Mucosa of descending colon (tissue), 3 donors: ENCODE measurements around the gene TFPI2. TPM values are rescaled to one million over a fixed set of nuclear protein-coding genes. Genes with fewer than 3 reads are reported as not detected.

ENCODE experiments used
- ATAC-seq: fragments of 200-7000 bp; cut with Tn5 transposase; one replicate; pipeline ENCODE4 v1.9.1; 2020; ENCODE audit warnings: mild to moderate bottlenecking, moderate library complexity
- DNase-seq, 3 donors: peaks; one replicate each; pipeline ENCODE4 v3.0.0-alpha.2; 2020
- H3K36me3 ChIP-seq: fragments of 200-600 bp; one replicate; pipeline ENCODE4 v1.8.0; 2021; ENCODE audit warnings: low read depth, mild to moderate bottlenecking
- H3K4me1 ChIP-seq: fragments of 200-600 bp; one replicate; pipeline ENCODE4 v1.8.0; 2021; ENCODE audit warnings: low read depth, mild to moderate bottlenecking
- H3K4me3 ChIP-seq: fragments of 200-600 bp; one replicate; pipeline ENCODE4 v1.8.0; 2021; ENCODE audit warnings: mild to moderate bottlenecking
- H3K9me3 ChIP-seq: fragments of 200-600 bp; one replicate; pipeline ENCODE4 v1.8.0; 2021; ENCODE audit warnings: mild to moderate bottlenecking
- CTCF ChIP-seq: fragments of 200-600 bp; IDR thresholded peaks from one replicate; pipeline ENCODE4 v1.8.0; 2022; ENCODE audit warnings: antibody characterized with exemption, mild to moderate bottlenecking
- intact Hi-C, 2 donors: fragments of 100-400 bp; cut with DNase I in 1 of 2; cut with micrococcal nuclease in 1 of 2; formaldehyde crosslinking; loops; one replicate each; pipeline versions ENCODE4 v1.11.0 to v1.11.1; 2022; cut with DNase I, micrococcal nuclease
- total RNA-seq, 3 donors: library from RNA; stranded (reverse); fragmentation: NEBNext Ultra II Directional in 2 of 3; extraction: Animal tissue kit (Norgen Biotek cat#: 25700) in 2 of 3; gene quantifications; one replicate each; pipeline versions ENCODE4 v1.2.1 to v1.2.4, GENCODE V29; 2021 to 2023
- donor health status: DM: no; HTN: no; CAD: no; lungs with moderate emphysema.
- donor health status: DM: no; HTN: no; CAD: no.
- donor health status: DM: no; HTN: yes; CAD: no.

TFPI2 gene
- total RNA-seq, 3 donors from 2014 or later, result 0.41 to 0.61 (median 0.46) TPM

GRCh38 chr7:93882468-93882867 is 8.1 kb downstream of the TFPI2 start:
- Histone ChIP-seq H3K4me3 (no peak overlapping the region), H3K36me3 (no peaks in the 10 kb centered on the region), H3K9me3 (no peaks in the 10 kb centered on the region), H3K4me1 (no peaks in the 10 kb centered on the region)
- no peak for TF ChIP-seq CTCF
- intact Hi-C loops, result no loop called here
- no peak for DNase-seq
- ATAC-seq, result no peak

- intact Hi-C loops, result no loop called here
- ATAC-seq (no peak), DNase-seq (no peak)
- no peaks in the 10 kb centered on the region for H3K9me3 ChIP-seq
- H3K4me1 ChIP-seq, result no peaks in the 10 kb centered on the region
- H3K36me3 ChIP-seq, result no peaks in the 10 kb centered on the region
- TF ChIP-seq CTCF, result no peak
- no peak overlapping the region for H3K4me3 ChIP-seq
These were observed 11.2 kb downstream of the TFPI2 start for GRCh38 chr7:93879356-93879755.

- no peaks in the 10 kb centered on the region for H3K4me1 ChIP-seq
- H3K4me3 ChIP-seq, result no peak overlapping the region
- intact Hi-C loops, result no loop called here
- ATAC-seq (no peak), DNase-seq (no peak)
- TF ChIP-seq CTCF, result no peak
- H3K9me3 ChIP-seq, result no peaks in the 10 kb centered on the region
- H3K36me3 ChIP-seq, result no peaks in the 10 kb centered on the region
These were observed 12.8 kb downstream of the TFPI2 start for GRCh38 chr7:93877742-93878141.

GRCh38 chr7:93873998-93874574 is 16.5 kb downstream of the TFPI2 start:
- no peaks in the 10 kb centered on the region for H3K4me1 ChIP-seq
- DNase-seq (no peak), ATAC-seq (no peak)
- no peak for TF ChIP-seq CTCF
- no peak overlapping the region for H3K4me3 ChIP-seq
- intact Hi-C loops, result no loop called here
- no peaks in the 10 kb centered on the region for H3K36me3 ChIP-seq
- no peaks in the 10 kb centered on the region for H3K9me3 ChIP-seq

GRCh38 chr7:93866886-93867285 is 23.7 kb downstream of the TFPI2 start:
- no peak for DNase-seq
- H3K36me3 ChIP-seq, result no peaks in the 10 kb centered on the region
- no peak for ATAC-seq

More at GRCh38 chr7:93866886-93867285, 23.7 kb downstream of the TFPI2 start:
- no peak for TF ChIP-seq CTCF
- no peaks in the 10 kb centered on the region for H3K4me1 ChIP-seq
- intact Hi-C loops, result no loop called here
- H3K9me3 ChIP-seq, result no peaks in the 10 kb centered on the region
- no peak overlapping the region for H3K4me3 ChIP-seq
